Osteocyte (in vitro differentiated cells): ENCODE measurements around the gene TMEM114. TPM values are rescaled to one million over a fixed set of nuclear protein-coding genes. Genes with fewer than 3 reads are reported as not detected.
"Not testable (repeated sequence)": the region's sequence is repeated elsewhere in the genome, so short reads cannot be mapped to it uniquely, and the experiment has no call there.

Source experiments
- DNase-seq: peaks from one replicate; pipeline ENCODE4 v3.0.0; 2021; ENCODE audit warnings: mixed read lengths; ENCODE audit not compliant: unreplicated experiment; ENCODE audit errors: extremely low spot score
- H3K27ac Mint-ChIP-seq: one replicate; pipeline ENCODE4 v1.8.0; 2021; ENCODE audit warnings: mild to moderate bottlenecking, mixed read lengths; ENCODE audit not compliant: unreplicated experiment
- H3K27me3 Mint-ChIP-seq: one replicate; pipeline ENCODE4 v1.8.0; 2021; ENCODE audit warnings: mixed read lengths; ENCODE audit not compliant: unreplicated experiment
- H3K36me3 Mint-ChIP-seq: one replicate; pipeline ENCODE4 v1.8.0; 2021; ENCODE audit warnings: mixed read lengths; ENCODE audit not compliant: unreplicated experiment
- H3K4me1 Mint-ChIP-seq: one replicate; pipeline ENCODE4 v1.8.0; 2021; ENCODE audit warnings: mixed read lengths; ENCODE audit not compliant: unreplicated experiment
- H3K4me3 Mint-ChIP-seq: one replicate; pipeline ENCODE4 v1.8.0; 2021; ENCODE audit warnings: mild to moderate bottlenecking, moderate library complexity, mixed read lengths; ENCODE audit not compliant: unreplicated experiment
- H3K9me3 Mint-ChIP-seq: one replicate; pipeline ENCODE4 v1.8.0; 2021; ENCODE audit warnings: mixed read lengths; ENCODE audit not compliant: unreplicated experiment
- CTCF ChIP-seq: fragments of 200-600 bp; sonication (generic); IDR thresholded peaks from 2 replicates; pipeline ENCODE4 v1.5.0; 2021; ENCODE audit warnings: antibody characterized with exemption, mild to moderate bottlenecking, moderate library complexity
- total RNA-seq: library from RNA; stranded (reverse); gene quantifications from 2 replicates; pipeline ENCODE4 v1.2.1, GENCODE V29; 2021

The TMEM114 gene
- total RNA-seq, 1 donor from 2014 or later = not detected

DNA sequence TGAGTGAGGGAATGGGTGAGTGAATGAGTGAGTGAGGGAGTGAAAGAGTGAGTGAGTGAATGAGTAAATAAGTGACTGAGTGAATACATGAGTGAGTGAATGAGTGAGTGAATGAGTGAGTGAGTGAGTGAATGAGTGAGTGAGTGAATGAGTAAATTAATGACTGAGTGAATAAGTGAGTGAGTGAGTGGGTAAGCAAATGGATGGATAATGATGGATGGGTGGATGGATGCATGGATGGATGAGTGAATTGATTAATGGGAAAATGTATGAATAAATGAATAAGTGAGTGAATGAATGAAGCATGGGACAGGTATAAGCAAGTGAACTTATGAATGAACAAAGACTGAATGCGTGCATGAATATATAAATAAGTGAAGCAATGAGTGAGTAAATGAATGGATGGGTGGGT is 25.4 kb downstream of the TMEM114 start:
- DNase-seq = no peak
- no peak overlapping the region for H3K27ac Mint-ChIP-seq
- no peaks in the 10 kb centered on the region for H3K9me3 Mint-ChIP-seq
- H3K4me1 Mint-ChIP-seq = peaks cover 2% of the 10 kb centered on the region
- H3K4me3 Mint-ChIP-seq = no peak overlapping the region
- no peaks in the 10 kb centered on the region for H3K36me3 Mint-ChIP-seq
- TF ChIP-seq CTCF = no peak
- H3K27me3 Mint-ChIP-seq = no peaks in the 10 kb centered on the region

GRCh38 chr16:8563944-8564540 is 26.3 kb downstream of the TMEM114 start:
- H3K9me3 Mint-ChIP-seq, DNase-seq, H3K36me3 Mint-ChIP-seq, H3K27me3 Mint-ChIP-seq, H3K4me3 Mint-ChIP-seq, H3K27ac Mint-ChIP-seq, H3K4me1 Mint-ChIP-seq: not testable (repeated sequence)

- Mint-ChIP-seq H3K4me3 (no peak overlapping the region), H3K27ac (no peak overlapping the region), H3K4me1 (no peaks in the 10 kb centered on the region), H3K36me3 (no peaks in the 10 kb centered on the region), H3K27me3 (no peaks in the 10 kb centered on the region), H3K9me3 (no peaks in the 10 kb centered on the region)
- DNase-seq = no peak
- TF ChIP-seq CTCF = no peak
Measured at GRCh38 chr16:8561496-8561895, 28.8 kb downstream of the TMEM114 start.

DNA sequence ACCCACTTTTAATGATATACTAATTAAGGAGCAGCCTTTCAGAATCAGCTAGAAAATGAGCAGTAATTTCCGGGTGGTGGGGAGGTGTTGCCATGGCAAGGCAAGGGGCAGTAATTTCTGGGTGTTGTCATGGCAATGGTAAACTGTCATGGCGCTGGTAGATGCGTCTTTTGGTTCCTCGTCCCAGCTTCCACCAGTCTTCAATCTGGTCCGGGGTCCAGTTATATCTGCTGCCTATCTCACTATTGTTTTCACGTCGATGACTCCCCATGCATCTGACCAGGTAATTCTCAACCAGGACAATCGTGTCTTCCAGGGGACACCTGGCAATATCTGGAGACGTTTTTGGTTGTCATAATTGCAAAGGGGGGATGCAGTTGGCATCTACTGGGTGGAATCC is 34.9 kb downstream of the TMEM114 start:
- TF ChIP-seq CTCF = no peak
- no peaks in the 10 kb centered on the region for H3K36me3 Mint-ChIP-seq
- no peak overlapping the region for H3K27ac Mint-ChIP-seq
- H3K4me1 Mint-ChIP-seq = no peaks in the 10 kb centered on the region
- H3K4me3 Mint-ChIP-seq = no peak overlapping the region
- H3K9me3 Mint-ChIP-seq = no peaks in the 10 kb centered on the region
- H3K27me3 Mint-ChIP-seq = no peaks in the 10 kb centered on the region
- DNase-seq = no peak

DNA sequence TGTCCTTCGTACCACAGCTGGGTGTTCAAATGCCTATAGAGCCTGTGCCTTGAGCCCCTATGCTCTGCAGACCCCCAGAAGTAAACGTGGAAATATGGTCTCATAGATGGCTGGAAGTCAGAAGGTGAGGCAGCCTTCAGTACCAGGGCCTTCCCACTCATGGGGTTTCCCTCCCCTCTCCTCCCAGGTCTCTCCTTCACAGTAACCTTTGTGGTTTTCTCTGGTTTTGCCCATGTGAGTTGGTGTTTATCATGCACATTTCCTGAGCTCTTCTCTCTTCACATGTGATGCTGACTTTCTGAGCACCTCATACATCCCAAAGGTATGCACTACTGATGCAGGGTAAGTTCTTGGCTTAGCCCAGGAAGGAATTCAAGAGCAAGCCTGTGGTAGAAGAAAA is 35.4 kb downstream of the TMEM114 start:
- no peaks in the 10 kb centered on the region for H3K27me3 Mint-ChIP-seq
- DNase-seq = peak; percentile 19
- no peaks in the 10 kb centered on the region for H3K4me1 Mint-ChIP-seq
- TF ChIP-seq CTCF = no peak
- no peak overlapping the region for H3K27ac Mint-ChIP-seq
- no peaks in the 10 kb centered on the region for H3K9me3 Mint-ChIP-seq
- H3K36me3 Mint-ChIP-seq = no peaks in the 10 kb centered on the region
- no peak overlapping the region for H3K4me3 Mint-ChIP-seq

- Mint-ChIP-seq H3K36me3 (no peaks in the 10 kb centered on the region), H3K4me1 (no peaks in the 10 kb centered on the region)
- TF ChIP-seq CTCF = no peak
Measured at GRCh38 chr16:8554022-8554421, 36.3 kb downstream of the TMEM114 start.

More at GRCh38 chr16:8554022-8554421, 36.3 kb downstream of the TMEM114 start:
- Mint-ChIP-seq H3K9me3 (no peaks in the 10 kb centered on the region), H3K4me3 (no peak overlapping the region), H3K27me3 (peaks cover 5% of the 10 kb centered on the region), H3K27ac (no peak overlapping the region)
- DNase-seq = peak; percentile 42
